ENCODE measurements around the gene TCTN1.

GRCh38 chr12:110577864-110578693 is 35.9 kb upstream of the TCTN1 start:
- TF ChIP-seq POLR2AphosphoS5 (IDR thresholded peaks at IDR 0.05) = no peak
- no peak for TF ChIP-seq CTCF (IDR thresholded peaks at IDR 0.05)

All from prostate gland (tissue), 2 donors.